PFSK-1 (cell line): Measurements from ENCODE around the gene PLEKHG4B.

ENCODE experiments used
- FOXP2 ChIP-seq: optimal IDR thresholded peaks from 2 replicates; pipeline ENCODE3; 2011; ENCODE audit warnings: borderline replicate concordance, control low read depth, inconsistent platforms; ENCODE audit not compliant: insufficient read depth; ENCODE audit errors: extremely low read length, extremely low read depth
- POLR2AphosphoS5 ChIP-seq: IDR thresholded peaks from 2 replicates; pipeline ENCODE4 v1.6.1; 2012; ENCODE audit warnings: low read depth, mild to moderate bottlenecking, control low read depth, low read length, moderate library complexity

- no peak for TF ChIP-seq FOXP2
- TF ChIP-seq POLR2AphosphoS5 = no peak
These were observed 53.0 kb downstream of the PLEKHG4B start for GRCh38 chr5:144941-145340.
